ENCODE results near the gene ARHGAP22. TPM values are rescaled to one million over a fixed set of nuclear protein-coding genes. Genes with fewer than 3 reads are reported as not detected.

Gene ARHGAP22
- total and polyA plus RNA-seq, 2 donors = 5.5 to 8.5 TPM

DNA sequence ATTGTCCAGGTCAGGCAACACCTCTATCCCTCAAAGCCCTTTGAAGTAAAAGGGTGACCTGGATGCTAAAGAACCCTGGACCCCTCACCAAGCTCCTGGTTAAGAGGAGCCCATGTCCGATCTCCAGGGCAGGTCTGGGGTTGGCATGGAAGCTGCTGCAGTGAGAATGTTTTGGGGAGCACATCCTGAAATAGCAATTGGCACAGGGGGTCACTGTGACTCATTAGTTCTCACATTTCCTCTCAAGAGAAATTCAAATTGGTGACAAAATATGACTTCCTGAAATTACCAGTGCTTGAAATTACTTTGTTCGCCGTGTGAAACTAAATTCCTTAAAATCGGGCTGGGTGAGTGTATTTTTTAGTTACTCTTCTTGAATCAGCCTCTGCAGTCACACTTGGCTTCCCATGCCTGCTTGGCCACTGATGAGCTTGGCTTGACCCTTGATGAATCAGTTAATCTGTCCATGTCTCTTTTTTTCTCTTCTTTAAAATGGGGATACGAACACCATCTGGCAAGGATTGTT lies 18.8 kb upstream of the ARHGAP22 start:
- H3K4me1 ChIP-seq (ENCODE audit: control insufficient read depth in 2 of 2, insufficient read depth in 2 of 2, low read length in 2 of 2) = no peaks in the 10 kb centered on the region
- H3K9me3 ChIP-seq (ENCODE audit: control insufficient read depth in 2 of 2, insufficient read depth in 1 of 2, low read length in 1 of 2) = no peaks in the 10 kb centered on the region
- WGBS = 53% methylated on average over 5 of the region's 5 CpGs
- no peak for DNase-seq (ENCODE audit: low read depth in 6 of 9, low spot score in 9 of 9)
- H3K36me3 ChIP-seq (ENCODE audit: control insufficient read depth in 2 of 2, insufficient read depth in 2 of 2, low read length in 1 of 2) = no peaks in the 10 kb centered on the region
- no peak overlapping the region for H3K4me3 ChIP-seq (ENCODE audit: low read length in 2 of 2)
- no peak overlapping the region for H3K27ac ChIP-seq (ENCODE audit: low read depth in 1 of 2, low read length in 1 of 2)
- H3K27me3 ChIP-seq (ENCODE audit: control insufficient read depth in 2 of 2, insufficient read depth in 1 of 2, low read length in 1 of 2) = no peaks in the 10 kb centered on the region

DNA sequence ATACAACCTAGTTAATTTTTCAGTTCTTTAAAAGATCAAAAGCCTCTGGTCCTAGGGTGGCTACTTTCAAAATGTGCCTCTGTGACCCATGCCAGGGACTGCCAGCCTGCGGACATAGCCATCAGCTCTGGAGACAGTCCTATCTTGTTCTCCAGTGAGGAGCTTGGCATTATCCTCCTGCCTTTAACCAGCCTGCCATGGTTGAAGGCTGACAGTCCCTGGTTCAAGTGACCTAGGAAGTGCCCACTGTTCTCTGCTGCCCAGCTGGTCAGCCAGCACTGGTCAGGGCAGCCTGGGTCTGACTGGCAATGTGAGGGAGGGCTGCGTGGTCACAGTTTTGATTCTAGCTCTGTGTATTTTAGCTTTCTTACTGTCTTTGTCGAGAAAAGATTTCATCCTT lies 18.1 kb upstream of the ARHGAP22 start:
- Histone ChIP-seq H3K4me3 (ENCODE audit: low read length in 2 of 2) (no peak overlapping the region), H3K27me3 (ENCODE audit: control insufficient read depth in 2 of 2, insufficient read depth in 1 of 2, low read length in 1 of 2) (no peaks in the 10 kb centered on the region), H3K4me1 (ENCODE audit: control insufficient read depth in 2 of 2, insufficient read depth in 2 of 2, low read length in 2 of 2) (no peaks in the 10 kb centered on the region), H3K9me3 (ENCODE audit: control insufficient read depth in 2 of 2, insufficient read depth in 1 of 2, low read length in 1 of 2) (no peaks in the 10 kb centered on the region), H3K27ac (ENCODE audit: low read depth in 1 of 2, low read length in 1 of 2) (no peak overlapping the region), H3K36me3 (ENCODE audit: control insufficient read depth in 2 of 2, insufficient read depth in 2 of 2, low read length in 1 of 2) (no peaks in the 10 kb centered on the region)
- no peak for DNase-seq (ENCODE audit: low read depth in 6 of 9, low spot score in 9 of 9)
- 97% methylated on average over 3 of the region's 3 CpGs for WGBS

DNA sequence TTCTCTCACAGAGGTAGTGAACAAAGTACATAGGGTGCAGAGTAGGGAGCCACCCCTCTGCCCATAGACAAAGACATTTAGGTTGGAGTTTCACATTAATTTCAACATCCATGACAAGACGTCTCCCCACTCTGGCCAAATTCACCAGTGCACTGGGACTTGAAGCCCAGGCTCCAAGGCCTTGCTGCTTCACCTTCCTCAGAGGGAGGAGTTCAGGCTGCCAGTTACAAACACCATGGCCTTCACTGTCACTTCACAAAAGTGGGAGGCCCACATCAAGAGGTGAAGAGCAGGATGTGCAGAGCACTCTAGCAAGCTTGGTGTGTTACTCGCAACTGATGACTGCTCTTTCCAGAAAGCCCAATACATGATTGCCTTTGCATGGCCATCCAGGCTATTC lies 15.8 kb upstream of the ARHGAP22 start:
- WGBS = 98% methylated on average over 2 of the region's 2 CpGs
- no peaks in the 10 kb centered on the region for H3K36me3 ChIP-seq (ENCODE audit: control insufficient read depth in 2 of 2, insufficient read depth in 2 of 2, low read length in 1 of 2)
- no peaks in the 10 kb centered on the region for H3K9me3 ChIP-seq (ENCODE audit: control insufficient read depth in 2 of 2, insufficient read depth in 1 of 2, low read length in 1 of 2)
- DNase-seq (ENCODE audit: low read depth in 6 of 9, low spot score in 9 of 9) = no peak
- no peaks in the 10 kb centered on the region for H3K27me3 ChIP-seq (ENCODE audit: control insufficient read depth in 2 of 2, insufficient read depth in 1 of 2, low read length in 1 of 2)
- H3K27ac ChIP-seq (ENCODE audit: low read depth in 1 of 2, low read length in 1 of 2) = no peak overlapping the region
- H3K4me3 ChIP-seq (ENCODE audit: low read length in 2 of 2) = no peak overlapping the region
- H3K4me1 ChIP-seq (ENCODE audit: control insufficient read depth in 2 of 2, insufficient read depth in 2 of 2, low read length in 2 of 2) = no peaks in the 10 kb centered on the region

DNA sequence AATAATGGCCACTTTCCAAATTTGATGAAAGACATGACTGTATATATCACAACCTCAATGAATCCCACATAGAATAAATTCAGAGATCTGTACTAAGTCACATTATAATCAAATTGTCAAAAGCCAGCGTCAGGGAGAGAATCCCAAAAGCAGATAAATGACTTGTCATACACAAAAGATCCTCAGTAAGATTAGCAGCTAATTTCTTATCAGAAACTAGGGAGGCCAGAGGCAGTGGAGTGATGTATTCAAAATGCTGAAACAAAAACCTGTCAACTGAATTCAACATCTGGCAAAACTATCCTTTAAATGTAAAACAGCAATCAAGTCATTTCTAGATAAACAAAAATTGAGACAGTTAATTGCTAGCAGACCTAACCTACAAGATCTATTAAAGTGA lies 11.6 kb upstream of the ARHGAP22 start:
- no peak overlapping the region for H3K4me3 ChIP-seq (ENCODE audit: low read length in 2 of 2)
- H3K4me1 ChIP-seq (ENCODE audit: control insufficient read depth in 2 of 2, insufficient read depth in 2 of 2, low read length in 2 of 2) = no peaks in the 10 kb centered on the region
- no peak overlapping the region for H3K27ac ChIP-seq (ENCODE audit: low read depth in 1 of 2, low read length in 1 of 2)
- peaks cover 0 to 2% of the 10 kb centered on the region in 2 donors for H3K9me3 ChIP-seq (ENCODE audit: control insufficient read depth in 2 of 2, insufficient read depth in 1 of 2, low read length in 1 of 2)
- no peaks in the 10 kb centered on the region for H3K36me3 ChIP-seq (ENCODE audit: control insufficient read depth in 2 of 2, insufficient read depth in 2 of 2, low read length in 1 of 2)
- no peaks in the 10 kb centered on the region for H3K27me3 ChIP-seq (ENCODE audit: control insufficient read depth in 2 of 2, insufficient read depth in 1 of 2, low read length in 1 of 2)
- 93% methylated on average over 1 of the region's 1 CpG for WGBS
- DNase-seq (ENCODE audit: low read depth in 6 of 9, low spot score in 9 of 9) = no peak

DNA sequence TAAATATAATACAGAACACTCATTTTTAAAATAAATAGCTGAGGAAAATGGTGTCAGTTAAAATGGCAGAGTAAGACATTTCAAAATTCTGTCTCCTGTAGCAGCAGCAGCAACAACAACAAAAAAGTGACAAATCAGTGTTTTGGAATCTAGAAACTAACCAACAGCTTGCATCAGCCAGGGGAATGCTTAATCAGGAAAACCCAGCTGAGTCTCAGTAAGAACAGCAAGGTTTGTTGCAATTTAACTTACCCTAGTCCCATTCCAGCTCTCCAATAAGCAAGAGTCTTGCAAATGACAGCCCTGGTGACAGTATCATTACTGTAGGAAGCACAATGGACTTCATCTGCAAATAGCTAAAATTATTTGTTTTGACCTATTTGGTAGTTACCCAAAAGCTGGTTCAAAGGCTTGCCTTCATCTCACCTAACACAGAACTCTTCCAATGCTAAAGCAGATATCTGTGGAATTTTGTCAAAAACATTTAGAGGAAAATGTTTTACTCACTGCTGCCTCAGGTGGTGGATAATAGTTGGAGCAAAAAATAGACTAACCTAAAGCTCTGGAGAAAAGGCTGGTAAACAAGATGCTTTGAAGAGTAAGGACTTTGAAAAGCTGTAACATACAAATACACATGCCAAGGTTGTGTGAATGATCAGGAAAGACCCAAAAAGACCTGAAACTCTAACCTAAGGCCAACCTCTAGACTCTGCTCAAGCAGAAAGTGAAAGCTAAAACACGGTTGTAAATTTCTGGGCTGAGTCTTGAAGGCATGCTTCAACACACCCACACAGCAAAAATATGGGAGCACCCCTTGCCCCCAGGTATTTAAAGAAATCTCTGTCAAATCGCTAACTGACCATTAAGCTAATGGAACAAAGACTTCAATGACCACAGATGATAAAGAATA lies 9.9 kb upstream of the ARHGAP22 start:
- DNase-seq (ENCODE audit: low read depth in 6 of 9, low spot score in 9 of 9) = no peak
- H3K36me3 ChIP-seq (ENCODE audit: control insufficient read depth in 2 of 2, insufficient read depth in 2 of 2, low read length in 1 of 2) = no peaks in the 10 kb centered on the region
- H3K4me1 ChIP-seq (ENCODE audit: control insufficient read depth in 2 of 2, insufficient read depth in 2 of 2, low read length in 2 of 2) = no peaks in the 10 kb centered on the region
- no peaks in the 10 kb centered on the region for H3K27me3 ChIP-seq (ENCODE audit: control insufficient read depth in 2 of 2, insufficient read depth in 1 of 2, low read length in 1 of 2)
- 88% methylated on average over 2 of the region's 2 CpGs for WGBS
- peaks cover 0 to 2% of the 10 kb centered on the region in 2 donors for H3K9me3 ChIP-seq (ENCODE audit: control insufficient read depth in 2 of 2, insufficient read depth in 1 of 2, low read length in 1 of 2)
- no peak overlapping the region for H3K4me3 ChIP-seq (ENCODE audit: low read length in 2 of 2)
- no peak overlapping the region for H3K27ac ChIP-seq (ENCODE audit: low read depth in 1 of 2, low read length in 1 of 2)

DNA sequence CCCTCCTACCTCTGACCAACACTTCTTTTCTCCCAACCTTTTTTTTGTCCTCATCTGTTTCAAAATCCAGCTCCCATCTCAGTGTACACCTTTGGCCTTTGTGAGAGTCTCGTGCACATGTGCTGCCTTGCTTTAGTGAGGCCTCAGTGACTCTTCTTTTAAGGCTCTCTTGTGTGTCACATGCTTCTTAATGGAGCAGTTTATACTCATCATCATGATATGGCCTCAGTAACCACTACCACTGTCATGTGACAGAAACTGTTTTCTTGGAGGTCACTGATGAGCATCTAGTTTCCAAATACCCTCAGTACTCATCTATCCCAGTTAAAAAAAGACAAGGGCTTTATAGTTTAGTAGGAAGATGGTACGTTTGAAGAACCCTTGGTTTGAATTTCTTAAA lies 8.1 kb upstream of the ARHGAP22 start:
- Histone ChIP-seq H3K36me3 (ENCODE audit: control insufficient read depth in 2 of 2, insufficient read depth in 2 of 2, low read length in 1 of 2) (no peaks in the 10 kb centered on the region), H3K27ac (ENCODE audit: low read depth in 1 of 2, low read length in 1 of 2) (no peak overlapping the region), H3K27me3 (ENCODE audit: control insufficient read depth in 2 of 2, insufficient read depth in 1 of 2, low read length in 1 of 2) (no peaks in the 10 kb centered on the region), H3K4me1 (ENCODE audit: control insufficient read depth in 2 of 2, insufficient read depth in 2 of 2, low read length in 2 of 2) (no peaks in the 10 kb centered on the region), H3K4me3 (ENCODE audit: low read length in 2 of 2) (no peak overlapping the region), H3K9me3 (ENCODE audit: control insufficient read depth in 2 of 2, insufficient read depth in 1 of 2, low read length in 1 of 2) (peaks cover 0 to 2% of the 10 kb centered on the region in 2 donors)
- DNase-seq (ENCODE audit: low read depth in 6 of 9, low spot score in 9 of 9) = no peak
- WGBS = 97% methylated on average over 2 of the region's 2 CpGs

DNA sequence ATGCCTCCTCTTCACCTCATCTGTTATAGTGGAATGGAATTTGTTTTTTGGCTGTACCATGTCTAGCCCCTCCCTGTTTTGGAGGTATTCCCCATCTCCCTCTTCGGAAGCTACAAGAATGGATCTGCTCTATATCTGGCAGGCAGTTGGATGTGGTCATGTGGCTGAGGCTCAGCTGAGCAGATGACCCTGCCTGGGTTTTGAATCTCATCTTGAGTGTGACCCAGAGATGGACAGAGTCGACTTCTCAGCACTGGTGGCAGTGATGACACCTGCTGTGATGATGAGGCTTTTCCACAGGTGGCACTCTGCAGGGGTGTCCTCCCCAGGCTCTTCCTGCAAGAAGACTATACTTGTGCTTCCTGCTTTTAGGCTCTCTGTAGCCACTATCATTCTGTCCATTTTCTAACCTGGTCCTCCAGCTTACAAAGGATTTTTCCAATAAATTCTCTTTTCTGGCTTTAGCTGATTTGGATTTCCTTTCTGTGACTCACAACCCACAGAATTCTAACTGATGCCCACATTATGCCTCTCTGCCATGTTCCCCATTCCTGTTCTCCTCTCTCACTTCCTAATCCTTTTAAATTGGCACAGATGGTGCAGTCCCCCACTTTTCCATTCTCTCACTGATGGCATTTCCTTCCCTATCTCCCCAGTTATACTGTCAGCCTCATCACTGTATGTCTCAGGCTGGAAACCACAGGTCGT lies 7.5 kb upstream of the ARHGAP22 start:
- 91% methylated on average over 3 of the region's 3 CpGs for WGBS
- Histone ChIP-seq H3K4me3 (ENCODE audit: low read length in 2 of 2) (no peak overlapping the region), H3K4me1 (ENCODE audit: control insufficient read depth in 2 of 2, insufficient read depth in 2 of 2, low read length in 2 of 2) (no peaks in the 10 kb centered on the region), H3K9me3 (ENCODE audit: control insufficient read depth in 2 of 2, insufficient read depth in 1 of 2, low read length in 1 of 2) (peaks cover 0 to 2% of the 10 kb centered on the region in 2 donors), H3K36me3 (ENCODE audit: control insufficient read depth in 2 of 2, insufficient read depth in 2 of 2, low read length in 1 of 2) (no peaks in the 10 kb centered on the region), H3K27ac (ENCODE audit: low read depth in 1 of 2, low read length in 1 of 2) (no peak overlapping the region), H3K27me3 (ENCODE audit: control insufficient read depth in 2 of 2, insufficient read depth in 1 of 2, low read length in 1 of 2) (peaks cover 0 to 2% of the 10 kb centered on the region in 2 donors)
- DNase-seq (ENCODE audit: low read depth in 6 of 9, low spot score in 9 of 9) = no peak

DNA sequence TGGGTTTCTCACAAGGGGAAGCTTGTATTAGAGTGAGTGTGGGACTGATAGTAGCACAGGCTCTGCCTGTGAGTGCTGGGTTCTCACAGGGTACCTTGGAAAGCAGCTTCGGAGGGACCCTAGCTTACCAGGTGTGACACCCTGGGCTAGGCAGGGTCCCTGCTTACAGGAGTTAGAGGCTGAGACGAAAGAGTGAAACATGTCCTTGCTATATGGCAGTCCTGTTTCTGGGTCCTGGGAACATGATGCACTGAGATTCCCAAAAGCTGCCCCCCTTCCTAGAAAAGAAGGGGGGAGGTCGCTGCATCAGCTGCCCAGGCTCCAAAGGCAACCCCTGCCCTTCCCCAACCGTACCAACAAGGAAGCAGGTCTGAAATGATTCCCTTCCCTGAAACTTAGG lies 6.3 kb upstream of the ARHGAP22 start:
- DNase-seq (ENCODE audit: low read depth in 6 of 9, low spot score in 9 of 9) = no peak
- H3K36me3 ChIP-seq (ENCODE audit: control insufficient read depth in 2 of 2, insufficient read depth in 2 of 2, low read length in 1 of 2) = no peaks in the 10 kb centered on the region
- H3K27me3 ChIP-seq (ENCODE audit: control insufficient read depth in 2 of 2, insufficient read depth in 1 of 2, low read length in 1 of 2) = peaks cover 0 to 14% of the 10 kb centered on the region in 2 donors
- H3K27ac ChIP-seq (ENCODE audit: low read depth in 1 of 2, low read length in 1 of 2) = no peak overlapping the region
- no peak overlapping the region for H3K4me3 ChIP-seq (ENCODE audit: low read length in 2 of 2)
- H3K9me3 ChIP-seq (ENCODE audit: control insufficient read depth in 2 of 2, insufficient read depth in 1 of 2, low read length in 1 of 2) = peaks cover 0 to 2% of the 10 kb centered on the region in 2 donors
- WGBS = 94% methylated on average over 4 of the region's 4 CpGs
- H3K4me1 ChIP-seq (ENCODE audit: control insufficient read depth in 2 of 2, insufficient read depth in 2 of 2, low read length in 2 of 2) = no peaks in the 10 kb centered on the region

DNA sequence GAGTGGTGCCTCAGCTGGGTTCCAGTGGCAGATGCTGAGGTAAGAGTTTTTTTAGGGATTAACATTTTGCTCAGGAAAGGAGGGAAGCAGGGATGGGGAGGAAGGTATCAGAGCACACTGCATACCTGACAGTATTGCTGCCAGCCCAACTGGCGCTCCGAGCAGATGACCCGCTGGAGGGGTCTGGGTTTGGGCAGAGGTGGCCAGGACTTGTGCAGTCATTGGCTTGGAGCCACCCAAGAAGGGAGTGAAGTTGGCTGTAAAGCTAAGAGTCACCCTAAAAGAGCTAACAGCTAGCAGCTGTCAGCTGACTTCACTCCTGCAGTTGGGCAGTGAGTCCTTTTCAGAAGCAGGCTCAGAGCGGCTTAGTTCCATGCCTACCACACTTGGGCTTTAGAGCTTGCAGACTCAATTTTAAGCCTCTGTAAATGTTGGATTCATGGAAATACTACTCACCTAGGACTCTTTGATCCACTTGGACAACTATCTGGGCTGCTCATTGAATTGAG lies 5.8 kb upstream of the ARHGAP22 start:
- Histone ChIP-seq H3K27ac (ENCODE audit: low read depth in 1 of 2, low read length in 1 of 2) (no peak overlapping the region), H3K36me3 (ENCODE audit: control insufficient read depth in 2 of 2, insufficient read depth in 2 of 2, low read length in 1 of 2) (no peaks in the 10 kb centered on the region), H3K9me3 (ENCODE audit: control insufficient read depth in 2 of 2, insufficient read depth in 1 of 2, low read length in 1 of 2) (peaks cover 0 to 2% of the 10 kb centered on the region in 2 donors), H3K27me3 (ENCODE audit: control insufficient read depth in 2 of 2, insufficient read depth in 1 of 2, low read length in 1 of 2) (peaks cover 0 to 19% of the 10 kb centered on the region in 2 donors), H3K4me3 (ENCODE audit: low read length in 2 of 2) (no peak overlapping the region), H3K4me1 (ENCODE audit: control insufficient read depth in 2 of 2, insufficient read depth in 2 of 2, low read length in 2 of 2) (no peaks in the 10 kb centered on the region)
- no peak for DNase-seq (ENCODE audit: low read depth in 6 of 9, low spot score in 9 of 9)
- WGBS = 98% methylated on average over 4 of the region's 4 CpGs
